ENCODE results near the gene VIPR2.

- TF ChIP-seq POLR2A (IDR thresholded peaks at IDR 0.05): no peak
- TF ChIP-seq, protein P1, sequence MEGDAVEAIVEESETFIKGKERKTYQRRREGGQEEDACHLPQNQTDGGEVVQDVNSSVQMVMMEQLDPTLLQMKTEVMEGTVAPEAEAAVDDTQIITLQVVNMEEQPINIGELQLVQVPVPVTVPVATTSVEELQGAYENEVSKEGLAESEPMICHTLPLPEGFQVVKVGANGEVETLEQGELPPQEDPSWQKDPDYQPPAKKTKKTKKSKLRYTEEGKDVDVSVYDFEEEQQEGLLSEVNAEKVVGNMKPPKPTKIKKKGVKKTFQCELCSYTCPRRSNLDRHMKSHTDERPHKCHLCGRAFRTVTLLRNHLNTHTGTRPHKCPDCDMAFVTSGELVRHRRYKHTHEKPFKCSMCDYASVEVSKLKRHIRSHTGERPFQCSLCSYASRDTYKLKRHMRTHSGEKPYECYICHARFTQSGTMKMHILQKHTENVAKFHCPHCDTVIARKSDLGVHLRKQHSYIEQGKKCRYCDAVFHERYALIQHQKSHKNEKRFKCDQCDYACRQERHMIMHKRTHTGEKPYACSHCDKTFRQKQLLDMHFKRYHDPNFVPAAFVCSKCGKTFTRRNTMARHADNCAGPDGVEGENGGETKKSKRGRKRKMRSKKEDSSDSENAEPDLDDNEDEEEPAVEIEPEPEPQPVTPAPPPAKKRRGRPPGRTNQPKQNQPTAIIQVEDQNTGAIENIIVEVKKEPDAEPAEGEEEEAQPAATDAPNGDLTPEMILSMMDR (IDR thresholded peaks at IDR 0.05): no peak
These were observed 80.4 kb downstream of the VIPR2 start for GRCh38 chr7:159064121-159064815.
